Caco-2 (cell line): Measurements from ENCODE around the gene NAT9. TPM values are rescaled to one million over a fixed set of nuclear protein-coding genes. Genes with fewer than 3 reads are reported as not detected.

Source experiments
- BruUV-seq: library from RNA; stranded (reverse); fragments of 400-500 nt; replicated peaks from 2 replicates; lab custom pipeline; 2021; lab: Mats Ljungman, UMichigan
- CTCF ChIA-PET: fragments of 300-600 bp; sonication (Branson Sonifier 250); formaldehyde crosslinking; loops from one replicate; lab custom pipeline; 2022; ENCODE audit warnings: antibody characterized with exemption; lab: Charles Lee
- POLR2A ChIA-PET: fragments of 300-600 bp; sonication (Branson Sonifier 250); formaldehyde crosslinking; loops from one replicate; lab custom pipeline; 2022; ENCODE audit warnings: antibody characterized with exemption; lab: Charles Lee
- DNase-seq, 2 experiments: peaks; one replicate each; pipeline versions ENCODE4 v3.0.0 to v3.0.0-alpha.2; 2020 to 2022
- H3K27me3 ChIP-seq: replicated peaks from 2 replicates; pipeline ENCODE4 v1.6.0; 2011; ENCODE audit warnings: low read length; ENCODE audit not compliant: control insufficient read depth, insufficient read depth
- H3K36me3 ChIP-seq: 2 replicates; pipeline ENCODE4 v1.5.1; 2011; ENCODE audit warnings: low read length; ENCODE audit not compliant: control insufficient read depth, insufficient read depth
- H3K4me1 ChIP-seq: fragments of 250-450 bp; sonication (Bioruptor Pico); 2 replicates; pipeline ENCODE4 v1.5.1; 2020; ENCODE audit warnings: mild to moderate bottlenecking
- H3K4me3 ChIP-seq: 2 replicates; pipeline ENCODE4 v1.5.1; 2011; ENCODE audit warnings: low read depth, mild to moderate bottlenecking, control low read depth, low read length
- H3K9me3 ChIP-seq: fragments of 250-450 bp; sonication (Bioruptor Pico); 2 replicates; pipeline ENCODE4 v1.5.1; 2020; ENCODE audit warnings: mild to moderate bottlenecking, moderate library complexity
- H3K27ac Mint-ChIP-seq: one replicate; pipeline ENCODE4 v1.8.0; 2022; ENCODE audit warnings: mixed read lengths; ENCODE audit not compliant: unreplicated experiment
- H3K27me3 Mint-ChIP-seq: one replicate; pipeline ENCODE4 v1.8.0; 2022; ENCODE audit warnings: mixed read lengths; ENCODE audit not compliant: insufficient read depth, unreplicated experiment
- H3K36me3 Mint-ChIP-seq: one replicate; pipeline ENCODE4 v1.8.0; 2022; ENCODE audit warnings: mild to moderate bottlenecking, mixed read lengths; ENCODE audit not compliant: insufficient read depth, unreplicated experiment
- H3K4me1 Mint-ChIP-seq: one replicate; pipeline ENCODE4 v1.8.0; 2022; ENCODE audit warnings: low read depth, mixed read lengths; ENCODE audit not compliant: unreplicated experiment
- H3K4me3 Mint-ChIP-seq: one replicate; pipeline ENCODE4 v1.8.0; 2022; ENCODE audit warnings: mild to moderate bottlenecking, moderate library complexity, mixed read lengths; ENCODE audit not compliant: unreplicated experiment
- H3K9me3 Mint-ChIP-seq: one replicate; pipeline ENCODE4 v1.8.0; 2022; ENCODE audit warnings: mixed read lengths; ENCODE audit not compliant: unreplicated experiment
- CTCF ChIP-seq, 2 experiments: fragments of 200-600 bp in 1 of 2; IDR thresholded peaks; 1 replicate in 1 of 2; 2 replicates in 1 of 2; pipeline versions ENCODE4 v1.5.1 to v1.8.0; 2011 to 2022; ENCODE audit warnings: antibody characterized with exemption in 1 of 2, control low read depth in 1 of 2, inconsistent platforms in 1 of 2, low read depth in 1 of 2, low read length in 1 of 2, mild to moderate bottlenecking in 1 of 2, moderate library complexity in 1 of 2; ENCODE audit not compliant: insufficient read depth in 1 of 2, severe bottlenecking in 1 of 2, unreplicated experiment in 1 of 2
- intact Hi-C: fragments of 100-400 bp; cut with micrococcal nuclease; formaldehyde crosslinking; loops from one replicate; pipeline ENCODE4 v1.10.0; 2022; ENCODE audit not compliant: unreplicated experiment
- total RNA-seq: library from RNA; stranded (reverse); gene quantifications from 2 replicates; pipeline ENCODE4 v1.2.3, GENCODE V29; 2022

NAT9 gene
- total RNA-seq, 1 experiment from 2014 or later: 84.5 TPM

DNA sequence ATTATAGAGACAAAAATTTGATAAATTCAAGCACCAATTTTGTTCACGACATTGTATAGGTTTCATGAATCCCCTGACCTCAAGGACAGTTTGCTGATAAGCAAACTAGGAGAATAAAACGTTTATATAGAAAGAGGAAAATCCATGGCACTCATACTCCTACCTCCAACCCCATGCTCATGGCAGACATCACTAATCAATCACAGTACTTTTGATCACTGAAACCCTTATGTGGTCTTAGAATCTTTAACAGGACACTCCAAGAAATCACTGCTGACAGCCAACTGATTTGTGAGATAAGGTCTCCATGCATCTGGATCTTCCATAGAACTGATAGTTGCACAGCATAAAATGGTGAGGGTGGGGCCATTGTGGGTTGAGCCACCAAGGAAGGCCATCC, 32.4 kb downstream of the NAT9 start:
- Mint-ChIP-seq H3K9me3 (no peaks in the 10 kb centered on the region), H3K27me3 (no peaks in the 10 kb centered on the region), H3K4me1 (peaks cover 23% of the 10 kb centered on the region), H3K36me3 (peaks cover 9% of the 10 kb centered on the region), H3K27ac (no peak overlapping the region), H3K4me3 (no peak overlapping the region)
- no peak for DNase-seq
- ChIA-PET POLR2A (no interaction called here), CTCF (interaction anchor here (1.2 to 4.0 kb wide), 5 partner anchors 26 to 119 kb away, joined by 7 to 76 read pairs (median 21); partner anchors contain the start of gene NAT9)
- intact Hi-C loops: loop anchor here (1.0 to 2.0 kb wide), 4 partner anchors 27 to 121 kb away; no protein-coding TSS in a partner anchor
- Histone ChIP-seq H3K36me3 (no peaks in the 10 kb centered on the region), H3K4me3 (no peak overlapping the region), H3K4me1 (peaks cover 37% of the 10 kb centered on the region), H3K9me3 (no peaks in the 10 kb centered on the region), H3K27me3 (no peaks in the 10 kb centered on the region)
- BruUV-seq: no TSS peak
- no peak for TF ChIP-seq CTCF (IDR thresholded peaks at IDR 0.05; ENCODE audit: insufficient read depth in 1 of 2, low read depth in 1 of 2, low read length in 1 of 2, severe bottlenecking in 1 of 2, unreplicated experiment in 1 of 2)

DNA sequence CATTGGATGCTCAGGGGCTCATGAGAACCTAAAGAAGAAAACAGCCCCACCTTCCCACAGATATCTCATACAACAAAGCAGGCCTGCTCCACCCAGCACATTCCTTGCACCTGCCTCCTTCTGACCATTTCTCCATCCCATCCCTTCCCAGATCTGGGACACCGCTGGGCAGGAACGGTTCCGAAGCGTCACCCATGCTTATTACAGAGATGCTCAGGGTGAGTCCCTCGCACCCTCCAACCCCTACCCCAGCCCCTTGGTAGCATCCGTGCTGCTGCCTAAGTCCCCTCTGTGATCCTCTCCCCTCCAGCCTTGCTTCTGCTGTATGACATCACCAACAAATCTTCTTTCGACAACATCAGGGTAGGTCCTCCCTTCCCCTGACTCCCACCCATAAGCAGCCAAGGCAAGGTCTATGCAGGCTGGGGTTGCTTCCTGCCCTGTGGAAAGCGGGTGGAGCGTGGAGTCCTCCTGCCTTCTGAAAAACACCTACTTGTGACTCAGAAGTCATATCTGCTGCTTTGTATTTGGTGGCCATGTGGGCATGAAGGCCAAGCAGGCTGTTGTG, 33.1 kb downstream of the NAT9 start:
- Mint-ChIP-seq H3K36me3 (peaks cover 5% of the 10 kb centered on the region), H3K27me3 (no peaks in the 10 kb centered on the region)
- intact Hi-C loops: no loop called here

DNA sequence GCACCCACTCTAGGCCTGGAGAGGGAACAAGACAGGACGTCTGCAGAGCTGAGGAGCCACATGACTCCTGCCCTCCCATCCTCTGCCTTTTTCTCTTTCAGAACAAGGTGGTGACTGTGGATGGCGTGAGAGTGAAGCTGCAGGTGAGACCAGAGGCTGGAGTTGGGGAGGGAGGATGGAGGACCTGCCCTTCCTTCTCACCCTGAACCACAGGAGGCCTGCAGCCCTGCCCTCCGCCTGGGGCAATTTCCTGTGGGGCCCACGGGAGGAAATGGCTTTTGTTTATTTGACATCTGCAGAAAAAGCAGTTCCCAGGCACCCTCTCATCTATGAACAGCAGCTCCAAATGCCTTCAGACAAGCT, 34.0 kb downstream of the NAT9 start:
- BruUV-seq: no TSS peak
- no peak for TF ChIP-seq CTCF (IDR thresholded peaks at IDR 0.05; ENCODE audit: insufficient read depth in 1 of 2, low read depth in 1 of 2, low read length in 1 of 2, severe bottlenecking in 1 of 2, unreplicated experiment in 1 of 2)
- ChIA-PET CTCF (interaction anchor here (0.9 to 1.5 kb wide), 4 partner anchors 18 to 110 kb away, joined by 3 to 5 read pairs (median 4); partner anchors contain the start of gene NAT9), POLR2A (no interaction called here)
- Mint-ChIP-seq H3K27me3 (no peaks in the 10 kb centered on the region), H3K4me1 (peaks cover 22% of the 10 kb centered on the region), H3K9me3 (no peaks in the 10 kb centered on the region), H3K4me3 (no peak overlapping the region), H3K36me3 (peaks cover 5% of the 10 kb centered on the region), H3K27ac (no peak overlapping the region)
- Histone ChIP-seq H3K4me1 (peaks cover 39% of the 10 kb centered on the region), H3K9me3 (no peaks in the 10 kb centered on the region), H3K4me3 (no peak overlapping the region), H3K36me3 (no peaks in the 10 kb centered on the region), H3K27me3 (no peaks in the 10 kb centered on the region)
- intact Hi-C loops: no loop called here
- DNase-seq: no peak

More for the DNA sequence above, 33.1 kb downstream of the NAT9 start:
- DNase-seq: no peak
- H3K9me3 ChIP-seq: no peaks in the 10 kb centered on the region
- no TSS peak for BruUV-seq
- ChIA-PET CTCF (interaction anchor here (0.9 to 1.1 kb wide), 3 partner anchors 33 to 109 kb away, joined by 3 to 5 read pairs (median 4); partner anchors contain the start of gene NAT9), POLR2A (no interaction called here)
- H3K36me3 ChIP-seq: no peaks in the 10 kb centered on the region
- peaks cover 44% of the 10 kb centered on the region for H3K4me1 ChIP-seq
- no peak overlapping the region for H3K4me3 ChIP-seq
- no peak overlapping the region for H3K4me3 Mint-ChIP-seq
- H3K27me3 ChIP-seq: no peaks in the 10 kb centered on the region
- no peak overlapping the region for H3K27ac Mint-ChIP-seq
- no peaks in the 10 kb centered on the region for H3K9me3 Mint-ChIP-seq
- no peak for TF ChIP-seq CTCF (IDR thresholded peaks at IDR 0.05; ENCODE audit: insufficient read depth in 1 of 2, low read depth in 1 of 2, low read length in 1 of 2, severe bottlenecking in 1 of 2, unreplicated experiment in 1 of 2)
- peaks cover 23% of the 10 kb centered on the region for H3K4me1 Mint-ChIP-seq
